Neural progenitor cell (in vitro differentiated cells): ENCODE data around the gene GOLGA8T. TPM values are rescaled to one million over a fixed set of nuclear protein-coding genes. Genes with fewer than 3 reads are reported as not detected.
"Not testable (repeated sequence)": the region's sequence is repeated elsewhere in the genome, so short reads cannot be mapped to it uniquely, and the experiment has no call there.

Source experiments
- DNase-seq: peaks from one replicate; pipeline ENCODE4 v3.0.0-alpha.2; 2016; ENCODE audit warnings: low spot score
- H2AFZ ChIP-seq: fragments of 200-600 bp; sonication (generic); replicated peaks from 2 replicates; pipeline ENCODE4 v1.6.1; 2016; ENCODE audit warnings: antibody characterized with exemption
- H3F3A ChIP-seq: fragments of 200-600 bp; sonication (generic); 2 replicates; pipeline ENCODE4 v1.6.1; 2016; ENCODE audit warnings: antibody characterized with exemption, low read depth
- H3K27ac ChIP-seq: fragments of 200-600 bp; sonication (generic); 2 replicates; pipeline ENCODE4 v1.5.1; 2016; ENCODE audit warnings: mild to moderate bottlenecking
- H3K27me3 ChIP-seq: fragments of 200-600 bp; sonication (generic); 2 replicates; pipeline ENCODE4 v1.6.1; 2016; ENCODE audit warnings: mild to moderate bottlenecking, moderate library complexity
- H3K36me3 ChIP-seq: fragments of 200-600 bp; sonication (generic); 2 replicates; pipeline ENCODE4 v1.5.1; 2016
- H3K4me1 ChIP-seq: fragments of 200-600 bp; sonication (generic); 2 replicates; pipeline ENCODE4 v1.6.1; 2016; ENCODE audit warnings: mixed run types
- H3K4me2 ChIP-seq: fragments of 200-600 bp; sonication (generic); 2 replicates; pipeline ENCODE4 v1.6.1; 2016
- H3K4me3 ChIP-seq: fragments of 200-600 bp; sonication (generic); 2 replicates; pipeline ENCODE4 v1.5.1; 2016
- H3K79me2 ChIP-seq: fragments of 200-600 bp; sonication (generic); 2 replicates; pipeline ENCODE4 v1.6.1; 2016; ENCODE audit warnings: low read depth
- H3K9ac ChIP-seq: fragments of 200-600 bp; sonication (generic); 2 replicates; pipeline ENCODE4 v1.6.1; 2016
- H3K9me3 ChIP-seq: fragments of 200-600 bp; sonication (generic); 2 replicates; pipeline ENCODE4 v1.5.1; 2016; ENCODE audit warnings: low read depth
- H4K20me1 ChIP-seq: fragments of 200-600 bp; sonication (generic); 2 replicates; pipeline ENCODE4 v1.6.1; 2016; ENCODE audit warnings: low read depth
- H3K27ac Mint-ChIP-seq: 3 replicates; pipeline ENCODE4 v1.8.0; 2021; ENCODE audit warnings: mixed read lengths
- H3K27me3 Mint-ChIP-seq: 2 replicates; pipeline ENCODE4 v1.8.0; 2022; ENCODE audit warnings: low read depth, mild to moderate bottlenecking, inconsistent platforms, moderate library complexity, mixed read lengths; ENCODE audit not compliant: insufficient read depth
- H3K36me3 Mint-ChIP-seq: 3 replicates; pipeline ENCODE4 v1.8.0; 2021; ENCODE audit warnings: mixed read lengths
- H3K4me1 Mint-ChIP-seq: 3 replicates; pipeline ENCODE4 v1.8.0; 2021; ENCODE audit warnings: mixed read lengths
- H3K4me3 Mint-ChIP-seq: 3 replicates; pipeline ENCODE4 v1.8.0; 2021; ENCODE audit warnings: mild to moderate bottlenecking, moderate library complexity, mixed read lengths
- H3K9me3 Mint-ChIP-seq: 3 replicates; pipeline ENCODE4 v1.8.0; 2020; ENCODE audit warnings: mixed read lengths
- total RNA-seq: library from RNA; depleted of rRNA; stranded (reverse); fragments of >200 nt; gene quantifications from 2 replicates; pipeline ENCODE4 v1.2.3, GENCODE V29; 2015; ENCODE audit warnings: low replicate concordance

GOLGA8T gene
- total RNA-seq, 1 donor from 2014 or later = not detected

- DNase-seq, H3K4me3 ChIP-seq, H3K27me3 ChIP-seq, H3K4me1 Mint-ChIP-seq, H3K9me3 Mint-ChIP-seq, H4K20me1 ChIP-seq, H3K9me3 ChIP-seq, H3K36me3 ChIP-seq, H3F3A ChIP-seq, H3K36me3 Mint-ChIP-seq, H2AFZ ChIP-seq, H3K79me2 ChIP-seq, H3K27ac Mint-ChIP-seq, H3K4me3 Mint-ChIP-seq, H3K4me1 ChIP-seq, H3K27me3 Mint-ChIP-seq, H3K27ac ChIP-seq, H3K4me2 ChIP-seq, H3K9ac ChIP-seq: not testable (repeated sequence)
These were observed 27.9 kb downstream of the GOLGA8T start for GRCh38 chr15:30162479-30163357.

DNA sequence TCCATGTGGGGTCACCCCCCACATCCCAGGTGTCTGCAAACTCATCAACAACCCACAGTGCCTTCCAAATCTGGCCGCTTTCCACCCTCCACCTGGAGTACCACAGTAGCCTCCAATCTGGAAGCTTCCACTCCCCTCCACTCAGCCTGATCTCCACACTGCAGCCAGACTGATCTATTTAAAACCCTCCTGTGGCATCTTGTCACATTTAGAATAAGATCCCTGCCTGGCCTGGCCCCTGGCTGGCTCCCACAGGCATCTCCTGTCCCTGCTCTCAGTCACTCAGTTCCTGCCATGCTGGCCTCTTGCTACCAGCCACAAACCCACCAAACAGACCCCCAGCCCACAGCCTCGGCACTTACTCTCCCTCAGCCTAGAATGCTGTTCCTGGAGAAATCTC is 28.9 kb downstream of the GOLGA8T start:
- H3K27me3 Mint-ChIP-seq, H3K27me3 ChIP-seq, H3K4me3 Mint-ChIP-seq, H3K36me3 Mint-ChIP-seq, H3K27ac ChIP-seq, H3K27ac Mint-ChIP-seq, H2AFZ ChIP-seq, H3K9me3 Mint-ChIP-seq, H3F3A ChIP-seq, H3K36me3 ChIP-seq, H3K9me3 ChIP-seq, H4K20me1 ChIP-seq, H3K4me2 ChIP-seq, H3K4me1 ChIP-seq, H3K79me2 ChIP-seq, DNase-seq, H3K9ac ChIP-seq, H3K4me1 Mint-ChIP-seq, H3K4me3 ChIP-seq: not testable (repeated sequence)

DNA sequence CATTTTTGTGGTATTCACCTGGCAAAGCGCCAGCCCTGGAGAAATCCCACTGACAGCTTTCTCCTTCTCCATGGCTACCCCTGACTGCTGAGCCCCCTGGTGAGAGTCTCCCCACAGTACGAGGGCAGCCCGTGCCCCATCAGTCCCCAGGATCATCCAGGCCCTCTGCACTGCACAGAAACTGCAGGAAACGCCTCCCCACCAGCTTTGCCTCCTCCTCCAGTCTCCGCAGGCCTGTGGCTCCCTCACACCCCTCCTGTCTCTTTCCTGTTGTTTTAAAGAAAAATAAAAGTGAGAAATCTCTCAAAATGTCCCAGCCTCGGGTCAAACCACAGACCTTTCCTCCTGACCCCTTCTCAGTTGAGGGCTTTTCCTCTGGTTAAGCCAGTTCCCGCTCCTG is 29.4 kb downstream of the GOLGA8T start:
- H3K79me2 ChIP-seq, H3K27me3 ChIP-seq, H3K27ac Mint-ChIP-seq, H3K4me1 Mint-ChIP-seq, H3K9me3 Mint-ChIP-seq, H3K9me3 ChIP-seq, H2AFZ ChIP-seq, H3K36me3 ChIP-seq, H3F3A ChIP-seq, H3K27ac ChIP-seq, H3K27me3 Mint-ChIP-seq, H3K9ac ChIP-seq, H3K4me1 ChIP-seq, H4K20me1 ChIP-seq, H3K4me2 ChIP-seq, H3K4me3 Mint-ChIP-seq, DNase-seq, H3K36me3 Mint-ChIP-seq, H3K4me3 ChIP-seq: not testable (repeated sequence)

DNA sequence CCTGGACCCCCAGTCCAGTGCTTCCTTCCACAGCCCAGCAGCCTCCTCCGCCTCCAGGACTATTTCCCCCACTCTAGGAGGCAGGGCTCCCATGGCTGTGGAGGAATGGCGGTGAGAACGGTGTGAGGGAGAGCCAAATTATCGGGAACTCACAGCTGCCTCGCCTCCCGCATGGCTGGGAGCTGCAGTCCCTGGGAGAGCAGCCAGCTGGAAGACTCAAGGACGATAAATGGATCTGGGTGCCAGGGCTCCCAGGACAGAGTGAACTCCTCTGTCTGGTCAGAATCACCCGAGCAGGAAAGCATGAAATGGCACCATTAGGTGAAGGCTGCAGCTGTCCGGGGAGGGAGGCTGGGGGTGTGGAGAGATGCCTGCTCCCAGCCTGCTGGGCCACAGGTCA is 32.6 kb downstream of the GOLGA8T start:
- H3K9me3 ChIP-seq, H4K20me1 ChIP-seq, H3K4me3 Mint-ChIP-seq, DNase-seq, H3K27me3 ChIP-seq, H3K4me1 Mint-ChIP-seq, H3K4me1 ChIP-seq, H3K27ac ChIP-seq, H3K4me3 ChIP-seq, H3K79me2 ChIP-seq, H3K9ac ChIP-seq, H3K27me3 Mint-ChIP-seq, H3K9me3 Mint-ChIP-seq, H3K4me2 ChIP-seq, H2AFZ ChIP-seq, H3K27ac Mint-ChIP-seq, H3K36me3 Mint-ChIP-seq, H3K36me3 ChIP-seq, H3F3A ChIP-seq: not testable (repeated sequence)

- H3K36me3 ChIP-seq, H3K79me2 ChIP-seq, H3K27me3 Mint-ChIP-seq, H3F3A ChIP-seq, H3K4me1 ChIP-seq, H3K4me1 Mint-ChIP-seq, DNase-seq, H3K4me3 ChIP-seq, H3K9ac ChIP-seq, H3K9me3 Mint-ChIP-seq, H3K27ac Mint-ChIP-seq, H3K27me3 ChIP-seq, H3K27ac ChIP-seq, H2AFZ ChIP-seq, H3K4me2 ChIP-seq, H3K36me3 Mint-ChIP-seq, H3K9me3 ChIP-seq, H3K4me3 Mint-ChIP-seq, H4K20me1 ChIP-seq: not testable (repeated sequence)
These were observed 33.0 kb downstream of the GOLGA8T start for GRCh38 chr15:30167886-30168285.

- H3K9me3 Mint-ChIP-seq, H3K4me2 ChIP-seq, H3K4me1 Mint-ChIP-seq, H3K9me3 ChIP-seq, DNase-seq, H3K27ac Mint-ChIP-seq, H3K4me1 ChIP-seq, H3F3A ChIP-seq, H3K27me3 ChIP-seq, H3K36me3 ChIP-seq, H3K4me3 ChIP-seq, H3K36me3 Mint-ChIP-seq, H3K27me3 Mint-ChIP-seq, H2AFZ ChIP-seq, H3K27ac ChIP-seq, H4K20me1 ChIP-seq, H3K4me3 Mint-ChIP-seq, H3K79me2 ChIP-seq, H3K9ac ChIP-seq: not testable (repeated sequence)
These were observed 36.6 kb downstream of the GOLGA8T start for GRCh38 chr15:30171452-30171851.
